GM12874 (cell line): ENCODE results near the gene PHETA2.

Source experiments
- TF ChIP-seq, protein P1 (sequence below): IDR thresholded peaks from 2 replicates; pipeline ENCODE4 v1.5.1; 2011; ENCODE audit warnings: low read depth, mild to moderate bottlenecking, control low read depth, low read length, moderate library complexity; ENCODE audit not compliant: insufficient read depth

Gene PHETA2

DNA sequence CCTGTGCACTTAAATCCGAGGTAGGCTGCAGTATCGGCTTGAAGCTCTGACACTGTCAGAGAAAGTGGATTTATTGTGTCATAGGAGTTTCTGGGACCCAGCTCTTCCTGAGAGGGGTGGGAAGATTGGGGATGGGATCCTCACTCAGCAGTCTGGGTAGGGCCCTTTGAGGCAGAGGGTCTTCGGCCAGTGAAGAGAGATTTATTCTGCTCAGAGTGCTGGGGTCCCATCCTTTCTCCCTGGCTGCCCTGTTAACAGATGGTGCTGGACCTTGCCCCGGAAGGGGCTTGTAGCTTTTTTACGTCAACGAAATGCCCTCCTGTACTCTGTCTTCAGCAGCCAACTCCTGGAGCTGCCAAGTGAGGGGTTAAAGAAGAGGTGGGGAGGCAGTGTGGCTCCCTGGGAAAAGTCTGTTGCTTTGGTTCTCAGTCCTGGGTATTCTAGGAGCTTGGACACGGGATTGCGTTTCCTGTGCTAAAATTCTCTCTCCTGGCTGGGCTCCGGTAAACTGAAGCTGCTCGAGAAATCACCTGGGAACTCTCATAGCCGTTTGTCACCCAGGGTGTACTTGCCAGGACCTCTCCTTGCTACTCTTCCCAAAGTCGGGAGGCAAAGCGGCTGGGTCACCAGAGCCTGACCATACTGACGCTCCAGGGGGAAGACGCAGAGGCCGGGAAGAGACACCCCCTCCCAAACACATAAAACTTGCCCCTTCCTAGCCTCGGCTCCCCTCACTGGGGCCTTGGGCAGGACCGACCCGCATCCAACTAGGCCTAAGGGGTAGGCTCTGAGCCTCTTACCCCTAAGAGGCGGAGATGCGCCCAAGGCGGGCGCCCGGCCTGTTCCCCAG, 4.6 kb downstream of the PHETA2 start:
- TF ChIP-seq, protein P1, sequence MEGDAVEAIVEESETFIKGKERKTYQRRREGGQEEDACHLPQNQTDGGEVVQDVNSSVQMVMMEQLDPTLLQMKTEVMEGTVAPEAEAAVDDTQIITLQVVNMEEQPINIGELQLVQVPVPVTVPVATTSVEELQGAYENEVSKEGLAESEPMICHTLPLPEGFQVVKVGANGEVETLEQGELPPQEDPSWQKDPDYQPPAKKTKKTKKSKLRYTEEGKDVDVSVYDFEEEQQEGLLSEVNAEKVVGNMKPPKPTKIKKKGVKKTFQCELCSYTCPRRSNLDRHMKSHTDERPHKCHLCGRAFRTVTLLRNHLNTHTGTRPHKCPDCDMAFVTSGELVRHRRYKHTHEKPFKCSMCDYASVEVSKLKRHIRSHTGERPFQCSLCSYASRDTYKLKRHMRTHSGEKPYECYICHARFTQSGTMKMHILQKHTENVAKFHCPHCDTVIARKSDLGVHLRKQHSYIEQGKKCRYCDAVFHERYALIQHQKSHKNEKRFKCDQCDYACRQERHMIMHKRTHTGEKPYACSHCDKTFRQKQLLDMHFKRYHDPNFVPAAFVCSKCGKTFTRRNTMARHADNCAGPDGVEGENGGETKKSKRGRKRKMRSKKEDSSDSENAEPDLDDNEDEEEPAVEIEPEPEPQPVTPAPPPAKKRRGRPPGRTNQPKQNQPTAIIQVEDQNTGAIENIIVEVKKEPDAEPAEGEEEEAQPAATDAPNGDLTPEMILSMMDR, result no peak

DNA sequence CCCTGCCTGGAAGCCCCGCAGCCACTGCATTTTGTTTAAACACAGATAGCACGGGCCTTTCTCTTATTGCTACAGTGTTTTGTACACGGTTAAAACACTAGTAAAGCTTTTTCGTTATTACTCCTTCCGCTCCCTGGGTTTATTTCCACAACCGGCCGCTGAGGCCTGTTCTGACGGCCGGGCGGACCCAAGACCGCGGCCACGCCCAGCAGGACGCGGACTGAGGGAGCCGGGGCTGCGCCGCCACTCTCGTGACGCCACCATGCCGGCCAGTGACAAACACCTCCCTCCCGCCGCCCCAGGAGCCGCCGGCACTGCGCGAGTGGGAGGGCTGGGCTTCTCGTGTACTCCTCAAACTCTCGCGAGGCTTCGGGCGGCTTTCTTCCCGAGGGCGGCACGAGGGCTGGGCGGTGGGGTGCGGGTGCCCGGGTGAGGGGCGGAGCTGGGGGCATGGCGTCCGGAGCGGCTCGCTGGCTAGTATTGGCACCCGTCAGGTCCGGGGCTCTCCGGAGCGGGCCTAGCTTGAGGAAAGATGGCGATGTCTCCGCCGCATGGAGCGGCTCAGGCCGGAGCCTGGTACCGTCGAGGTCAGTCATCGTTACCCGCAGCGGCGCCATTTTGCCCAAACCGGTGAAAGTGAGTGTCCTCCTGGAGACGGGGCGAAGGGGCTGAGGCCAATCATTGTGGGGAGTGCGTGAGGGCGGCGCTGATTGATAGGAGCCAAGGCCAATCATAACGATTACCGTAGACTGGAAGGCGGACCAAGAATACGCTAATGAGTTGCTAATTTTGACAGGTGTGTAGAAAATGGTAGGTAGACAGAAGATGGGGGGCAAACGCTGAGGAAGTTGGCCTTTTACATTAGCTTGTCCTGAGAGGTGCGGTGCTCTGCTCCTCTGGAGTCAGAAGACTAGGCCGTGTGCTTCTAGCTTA, 5.5 kb downstream of the PHETA2 start, which contains the start of gene SMDT1:
Gene SMDT1, plus strand, starts transcription at position 382 of the 933 bp plus-strand sequence. Its CDS starts 69 bp downstream, at position 451.
- TF ChIP-seq, protein P1, result no peak

DNA sequence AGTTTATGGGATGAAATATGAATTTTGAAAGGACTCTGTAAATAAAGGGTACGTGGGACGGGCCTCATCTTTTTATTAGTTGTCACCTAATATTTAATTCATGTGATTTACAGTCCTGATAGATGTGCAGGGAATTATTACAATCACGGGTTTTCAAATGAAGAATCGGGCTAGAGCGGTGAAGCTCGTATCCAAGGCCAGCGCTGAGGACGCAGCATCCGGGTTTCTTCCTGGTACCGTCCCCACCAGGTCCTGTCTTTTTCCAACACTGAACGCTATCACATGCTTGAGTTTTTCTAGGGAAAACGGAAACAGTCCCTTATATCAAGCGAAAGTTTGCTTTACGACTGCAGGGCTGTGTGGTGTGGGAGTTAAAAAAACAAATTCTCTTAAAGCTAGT, 6.2 kb downstream of the PHETA2 start:
- TF ChIP-seq, protein P1, result no peak

DNA sequence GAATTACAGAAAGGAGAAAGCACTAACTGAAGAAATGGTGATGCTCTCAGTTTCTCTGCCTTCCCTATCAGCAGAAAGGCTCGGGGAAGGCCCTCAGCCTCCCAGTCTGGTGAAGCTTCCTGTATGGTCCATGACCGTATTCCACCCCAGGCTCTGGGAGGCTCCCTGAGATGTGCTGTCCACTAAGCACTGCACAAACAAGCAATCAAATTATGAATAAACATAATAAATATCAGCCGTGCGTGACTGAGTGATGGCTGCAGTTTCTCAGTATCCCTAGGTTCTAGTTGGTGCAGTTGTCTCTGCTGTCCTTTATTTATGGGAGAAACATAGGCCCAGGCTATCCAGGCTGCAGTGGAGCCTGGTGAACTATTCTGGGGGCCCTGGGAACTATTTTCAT, 9.1 kb downstream of the PHETA2 start:
- TF ChIP-seq, protein P1, result no peak

DNA sequence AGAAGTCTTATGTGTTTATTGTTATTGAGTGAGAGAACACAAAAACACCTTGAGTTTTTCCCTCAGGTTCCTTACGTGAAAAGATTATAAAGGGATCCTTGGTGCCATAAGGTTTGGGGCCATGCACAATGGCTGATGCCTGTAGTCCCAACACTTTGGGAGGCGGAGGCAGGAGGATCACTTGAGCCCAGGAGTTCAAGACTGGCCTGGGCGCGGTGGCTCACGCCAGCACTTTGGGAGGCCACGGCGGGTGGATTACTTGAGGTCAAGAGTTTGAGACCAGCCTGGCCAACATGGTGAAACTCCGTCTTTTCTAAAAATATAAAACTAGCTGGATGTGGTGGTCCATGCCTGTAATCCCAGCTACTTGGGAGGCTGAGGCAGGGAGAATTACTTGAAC, 10.8 kb downstream of the PHETA2 start:
- TF ChIP-seq, protein P1, result no peak

DNA sequence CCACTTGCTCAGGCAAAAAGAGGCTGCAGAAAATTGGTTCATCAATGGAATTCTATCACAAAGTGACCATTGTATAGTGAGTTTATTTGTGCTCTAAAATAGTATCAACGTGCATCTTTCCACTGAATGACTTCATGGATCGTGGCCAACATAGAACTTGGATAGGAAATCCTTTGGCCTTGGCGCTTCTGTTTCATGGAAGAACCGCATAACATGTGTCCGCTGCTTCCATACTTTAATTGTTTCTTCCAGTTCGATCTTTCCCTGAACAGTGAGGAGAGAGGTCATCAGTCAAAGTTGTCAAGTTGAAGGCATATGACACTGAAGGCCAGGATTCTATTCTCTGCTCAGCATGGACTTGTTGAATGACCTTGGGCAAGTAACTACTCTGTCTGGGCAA, 12.0 kb downstream of the PHETA2 start:
- TF ChIP-seq, protein P1, result no peak
